Measurements from ENCODE around the gene PCTP. TPM values are rescaled to one million over a fixed set of nuclear protein-coding genes. Genes with fewer than 3 reads are reported as not detected.

Gene PCTP
- polyA plus RNA-seq, 1 of the 3 experiments (the other 2 are of a cell fraction), result 20.8 TPM

DNA sequence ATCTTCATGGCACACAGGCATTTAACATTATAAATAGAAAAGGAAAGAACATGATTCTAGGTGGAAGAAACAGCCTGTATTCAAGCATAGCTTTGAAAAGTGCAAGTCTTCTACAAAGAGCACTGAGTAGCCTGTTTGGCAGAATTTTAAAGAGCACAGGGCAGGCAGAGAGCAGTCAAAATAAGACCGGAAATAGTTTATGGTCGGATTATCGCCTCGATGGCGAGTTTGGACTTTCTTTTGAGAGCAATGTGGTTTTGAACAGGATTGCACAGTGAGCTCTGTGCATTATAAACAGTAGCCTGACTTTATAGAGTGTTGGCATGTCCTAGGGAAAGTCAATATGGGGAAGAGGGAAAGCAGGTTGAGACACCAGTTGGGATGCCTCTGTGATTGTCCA, 22.0 kb upstream of the PCTP start:
- Histone ChIP-seq H3K9me2 (no peaks in the 10 kb centered on the region), H3K4me2 (no peak overlapping the region), H3K4me1 (ENCODE audit: control insufficient read depth in 1 of 2, insufficient read depth in 2 of 2, low read depth in 1 of 2, low read length in 1 of 2) (peaks cover 48 to 60% of the 10 kb centered on the region in 2 experiments), H3K79me2 (ENCODE audit: insufficient read depth) (no peaks in the 10 kb centered on the region), H3K27ac (ENCODE audit: low read depth in 2 of 2, low read length in 1 of 2) (no peak overlapping the region), H3K9me3 (no peaks in the 10 kb centered on the region), H3K4me3 (ENCODE audit: low read depth in 2 of 2, low read length in 1 of 2) (no peak overlapping the region), H3K36me3 (replicated peaks in 1 of 2; ENCODE audit: control insufficient read depth in 1 of 2, insufficient read depth in 2 of 2, low read length in 1 of 2) (no peaks in the 10 kb centered on the region), H4K20me1 (ENCODE audit: insufficient read depth) (no peaks in the 10 kb centered on the region), H2AFZ (ENCODE audit: low read depth) (0 out of 2 replicates have a peak overlapping the region, but pooled peaks have one; percentile 65), H3K9ac (no peak overlapping the region), H3F3A (replicated peaks; ENCODE audit: insufficient read depth) (peaks cover 6% of the 10 kb centered on the region), H3K27me3 (ENCODE audit: insufficient read depth) (no peaks in the 10 kb centered on the region)
- no peak for DNase-seq
- TF ChIP-seq, protein P1, sequence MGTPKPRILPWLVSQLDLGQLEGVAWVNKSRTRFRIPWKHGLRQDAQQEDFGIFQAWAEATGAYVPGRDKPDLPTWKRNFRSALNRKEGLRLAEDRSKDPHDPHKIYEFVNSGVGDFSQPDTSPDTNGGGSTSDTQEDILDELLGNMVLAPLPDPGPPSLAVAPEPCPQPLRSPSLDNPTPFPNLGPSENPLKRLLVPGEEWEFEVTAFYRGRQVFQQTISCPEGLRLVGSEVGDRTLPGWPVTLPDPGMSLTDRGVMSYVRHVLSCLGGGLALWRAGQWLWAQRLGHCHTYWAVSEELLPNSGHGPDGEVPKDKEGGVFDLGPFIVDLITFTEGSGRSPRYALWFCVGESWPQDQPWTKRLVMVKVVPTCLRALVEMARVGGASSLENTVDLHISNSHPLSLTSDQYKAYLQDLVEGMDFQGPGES (IDR thresholded peaks at IDR 0.05; ENCODE audit: low read depth, low read length), result no peak
- TF ChIP-seq, protein P2, sequence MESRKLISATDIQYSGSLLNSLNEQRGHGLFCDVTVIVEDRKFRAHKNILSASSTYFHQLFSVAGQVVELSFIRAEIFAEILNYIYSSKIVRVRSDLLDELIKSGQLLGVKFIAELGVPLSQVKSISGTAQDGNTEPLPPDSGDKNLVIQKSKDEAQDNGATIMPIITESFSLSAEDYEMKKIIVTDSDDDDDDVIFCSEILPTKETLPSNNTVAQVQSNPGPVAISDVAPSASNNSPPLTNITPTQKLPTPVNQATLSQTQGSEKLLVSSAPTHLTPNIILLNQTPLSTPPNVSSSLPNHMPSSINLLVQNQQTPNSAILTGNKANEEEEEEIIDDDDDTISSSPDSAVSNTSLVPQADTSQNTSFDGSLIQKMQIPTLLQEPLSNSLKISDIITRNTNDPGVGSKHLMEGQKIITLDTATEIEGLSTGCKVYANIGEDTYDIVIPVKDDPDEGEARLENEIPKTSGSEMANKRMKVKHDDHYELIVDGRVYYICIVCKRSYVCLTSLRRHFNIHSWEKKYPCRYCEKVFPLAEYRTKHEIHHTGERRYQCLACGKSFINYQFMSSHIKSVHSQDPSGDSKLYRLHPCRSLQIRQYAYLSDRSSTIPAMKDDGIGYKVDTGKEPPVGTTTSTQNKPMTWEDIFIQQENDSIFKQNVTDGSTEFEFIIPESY (IDR thresholded peaks at IDR 0.05; ENCODE audit: borderline replicate concordance, low read depth), result no peak
- no peak for TF ChIP-seq RXRA (IDR thresholded peaks at IDR 0.05; ENCODE audit: borderline replicate concordance, low read depth)
- TF ChIP-seq ELF1 (IDR thresholded peaks at IDR 0.05), result no peak
- no peak for TF ChIP-seq RFX5 (IDR thresholded peaks at IDR 0.05; ENCODE audit: low read length)
- TF ChIP-seq SMC3 (IDR thresholded peaks at IDR 0.05; ENCODE audit: low read depth, low read length), result no peak
- TF ChIP-seq MXI1 (IDR thresholded peaks at IDR 0.05; ENCODE audit: low read depth, low read length), result no peak
- no peak for TF ChIP-seq TEAD4 (IDR thresholded peaks at IDR 0.05; ENCODE audit: borderline replicate concordance, insufficient read depth)
- no peak for TF ChIP-seq GABPA (IDR thresholded peaks at IDR 0.05; ENCODE audit: low read depth)
- no peak for TF ChIP-seq FOXJ3 (CRISPR knock-in tag; IDR thresholded peaks at IDR 0.05)
- no peak for TF ChIP-seq JUND (IDR thresholded peaks at IDR 0.05)
- no peak for TF ChIP-seq FOSL2 (IDR thresholded peaks at IDR 0.05; ENCODE audit: borderline replicate concordance, low read depth)
- TF ChIP-seq, protein P3, sequence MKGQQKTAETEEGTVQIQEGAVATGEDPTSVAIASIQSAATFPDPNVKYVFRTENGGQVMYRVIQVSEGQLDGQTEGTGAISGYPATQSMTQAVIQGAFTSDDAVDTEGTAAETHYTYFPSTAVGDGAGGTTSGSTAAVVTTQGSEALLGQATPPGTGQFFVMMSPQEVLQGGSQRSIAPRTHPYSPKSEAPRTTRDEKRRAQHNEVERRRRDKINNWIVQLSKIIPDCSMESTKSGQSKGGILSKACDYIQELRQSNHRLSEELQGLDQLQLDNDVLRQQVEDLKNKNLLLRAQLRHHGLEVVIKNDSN (IDR thresholded peaks at IDR 0.05; ENCODE audit: borderline replicate concordance, low read depth), result no peak
- TF ChIP-seq, protein P4, sequence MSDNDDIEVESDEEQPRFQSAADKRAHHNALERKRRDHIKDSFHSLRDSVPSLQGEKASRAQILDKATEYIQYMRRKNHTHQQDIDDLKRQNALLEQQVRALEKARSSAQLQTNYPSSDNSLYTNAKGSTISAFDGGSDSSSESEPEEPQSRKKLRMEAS (IDR thresholded peaks at IDR 0.05; ENCODE audit: low read depth), result no peak
- CTCF ChIA-PET, result interaction anchor here (0.8 to 12.7 kb wide), 7 partner anchors 10 to 203 kb away, joined by 3 to 246 read pairs (median 4); no protein-coding TSS in a partner anchor
- 93% methylated on average over 5 of the region's 5 CpGs for WGBS (ENCODE audit: low lambda C conversion rate)
- POLR2A ChIA-PET, result no interaction called here

DNA sequence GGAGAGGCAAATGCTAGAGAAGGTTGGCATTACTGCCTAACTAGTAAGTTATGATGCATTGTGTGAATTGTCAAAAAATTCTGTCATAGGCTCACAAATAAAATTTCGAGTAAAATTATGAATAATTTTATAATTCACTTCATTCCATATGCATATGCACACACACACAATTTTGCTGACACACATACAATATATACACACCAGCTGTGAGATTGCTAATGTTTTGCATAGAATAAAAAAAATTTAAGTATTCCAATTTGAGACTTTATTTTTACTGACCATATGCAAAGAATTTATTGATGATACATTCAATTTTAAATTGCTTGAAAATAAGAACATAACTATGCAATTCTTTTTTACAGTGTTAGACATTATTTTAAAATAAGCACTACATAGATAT, 21.4 kb upstream of the PCTP start:
- ChIA-PET POLR2A (no interaction called here), CTCF (interaction anchor here (1.3 to 12.7 kb wide), 4 partner anchors 11 to 203 kb away, joined by 4 to 246 read pairs (median 6); no protein-coding TSS in a partner anchor)
- DNase-seq, result no peak
- peaks cover 7% of the 10 kb centered on the region for H3F3A ChIP-seq (replicated peaks; ENCODE audit: insufficient read depth)
- no peaks in the 10 kb centered on the region for H3K9me2 ChIP-seq
- no peaks in the 10 kb centered on the region for H3K27me3 ChIP-seq (ENCODE audit: insufficient read depth)
- H2AFZ ChIP-seq (ENCODE audit: low read depth), result no peak overlapping the region
- WGBS (ENCODE audit: low lambda C conversion rate), result 79% methylated on average over 1 of the region's 1 CpG
- no peaks in the 10 kb centered on the region for H3K79me2 ChIP-seq (ENCODE audit: insufficient read depth)
- no peaks in the 10 kb centered on the region for H3K9me3 ChIP-seq
- H3K36me3 ChIP-seq (replicated peaks in 1 of 2; ENCODE audit: control insufficient read depth in 1 of 2, insufficient read depth in 2 of 2, low read length in 1 of 2), result no peaks in the 10 kb centered on the region
- no peaks in the 10 kb centered on the region for H4K20me1 ChIP-seq (ENCODE audit: insufficient read depth)
- H3K9ac ChIP-seq, result no peak overlapping the region
- no peak overlapping the region for H3K4me3 ChIP-seq (ENCODE audit: low read depth in 2 of 2, low read length in 1 of 2)
- H3K4me1 ChIP-seq (ENCODE audit: control insufficient read depth in 1 of 2, insufficient read depth in 2 of 2, low read depth in 1 of 2, low read length in 1 of 2), result peaks cover 45 to 67% of the 10 kb centered on the region in 2 experiments
- no peak overlapping the region for H3K27ac ChIP-seq (ENCODE audit: low read depth in 2 of 2, low read length in 1 of 2)
- H3K4me2 ChIP-seq, result no peak overlapping the region
- no peak for TF ChIP-seq FOXM1 (IDR thresholded peaks at IDR 0.05; ENCODE audit: low read depth)
- no peak for TF ChIP-seq EP300 (IDR thresholded peaks at IDR 0.05; ENCODE audit: borderline replicate concordance in 1 of 2, low read depth in 1 of 2, low read length in 1 of 2)
- TF ChIP-seq JUND (IDR thresholded peaks at IDR 0.05), result no peak
- no peak for TF ChIP-seq FOXJ3 (CRISPR knock-in tag; IDR thresholded peaks at IDR 0.05)
- no peak for TF ChIP-seq RAD21 (IDR thresholded peaks at IDR 0.05; ENCODE audit: low read length)
- TF ChIP-seq GABPA (IDR thresholded peaks at IDR 0.05; ENCODE audit: low read depth), result no peak
- TF ChIP-seq, protein P5, sequence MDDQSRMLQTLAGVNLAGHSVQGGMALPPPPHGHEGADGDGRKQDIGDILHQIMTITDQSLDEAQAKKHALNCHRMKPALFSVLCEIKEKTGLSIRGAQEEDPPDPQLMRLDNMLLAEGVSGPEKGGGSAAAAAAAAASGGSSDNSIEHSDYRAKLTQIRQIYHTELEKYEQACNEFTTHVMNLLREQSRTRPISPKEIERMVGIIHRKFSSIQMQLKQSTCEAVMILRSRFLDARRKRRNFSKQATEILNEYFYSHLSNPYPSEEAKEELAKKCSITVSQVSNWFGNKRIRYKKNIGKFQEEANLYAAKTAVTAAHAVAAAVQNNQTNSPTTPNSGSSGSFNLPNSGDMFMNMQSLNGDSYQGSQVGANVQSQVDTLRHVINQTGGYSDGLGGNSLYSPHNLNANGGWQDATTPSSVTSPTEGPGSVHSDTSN (IDR thresholded peaks at IDR 0.05), result no peak
- no peak for TF ChIP-seq POLR2AphosphoS5 (IDR thresholded peaks at IDR 0.05; ENCODE audit: low read depth, low read length)
- TF ChIP-seq SIN3A (IDR thresholded peaks at IDR 0.05; ENCODE audit: borderline replicate concordance, low read depth, low read length), result no peak
- TF ChIP-seq CHD2 (IDR thresholded peaks at IDR 0.05; ENCODE audit: low read length, partially characterized antibody), result no peak
- TF ChIP-seq, protein P2 (IDR thresholded peaks at IDR 0.05; ENCODE audit: borderline replicate concordance, low read depth), result no peak
- TF ChIP-seq ELF1 (IDR thresholded peaks at IDR 0.05), result no peak
- TF ChIP-seq NFIC (IDR thresholded peaks at IDR 0.05; ENCODE audit: borderline replicate concordance), result no peak
